ENCODE results near the gene HEYL.

DNA sequence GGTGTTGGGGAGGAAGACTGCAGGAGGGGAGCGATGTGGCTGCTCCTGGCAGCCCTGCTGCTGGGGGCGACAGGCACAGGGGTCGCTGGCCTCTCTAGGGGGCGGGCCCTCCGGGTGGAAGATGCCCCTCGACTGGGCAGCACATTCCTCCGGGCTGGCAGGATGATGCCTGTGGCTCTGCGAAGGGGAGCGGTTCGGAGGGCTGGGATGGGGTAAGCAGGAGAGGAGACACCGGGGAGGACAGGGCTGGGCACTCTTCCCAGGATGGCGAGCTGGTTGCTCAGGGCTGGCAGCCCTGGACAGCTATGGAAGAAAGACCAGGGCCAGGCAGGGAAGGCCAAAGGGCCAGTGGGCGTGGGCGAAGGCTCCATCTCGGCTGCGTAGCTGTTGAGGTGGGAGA, 12.8 kb downstream of the HEYL start:
- no peak for TF ChIP-seq CTCF (IDR thresholded peaks at IDR 0.05)
- no peak for TF ChIP-seq POLR2A (IDR thresholded peaks at IDR 0.05)
